WI38 (cell line): ENCODE data around the gene INPP5A.
"Not testable (repeated sequence)": the region's sequence is repeated elsewhere in the genome, so short reads cannot be mapped to it uniquely, and the experiment has no call there.

Source experiments
- H3K4me3 ChIP-seq: 2 replicates; pipeline ENCODE4 v1.5.1; 2011; ENCODE audit warnings: low read depth, mild to moderate bottlenecking, control low read depth, low read length
- CTCF ChIP-seq: IDR thresholded peaks from 2 replicates; pipeline ENCODE4 v1.5.1; 2012; ENCODE audit warnings: low read depth, mild to moderate bottlenecking, control low read depth, low read length

Gene INPP5A

GRCh38 chr10:132815168-132815857, 277.7 kb downstream of the INPP5A start:
- no peak for TF ChIP-seq CTCF
- H3K4me3 ChIP-seq, result no peak overlapping the region

- no peak overlapping the region for H3K4me3 ChIP-seq
- no peak for TF ChIP-seq CTCF
Observed at GRCh38 chr10:132816718-132817117, 279.1 kb downstream of the INPP5A start.

GRCh38 chr10:132817701-132818211, 280.2 kb downstream of the INPP5A start:
- H3K4me3 ChIP-seq, result no peak overlapping the region
- no peak for TF ChIP-seq CTCF

GRCh38 chr10:132820056-132820455, 282.5 kb downstream of the INPP5A start:
- no peak for TF ChIP-seq CTCF
- H3K4me3 ChIP-seq, result no peak overlapping the region

GRCh38 chr10:132825783-132826523, 288.4 kb downstream of the INPP5A start:
- H3K4me3 ChIP-seq, result not testable (repeated sequence)

- TF ChIP-seq CTCF, result no peak
- no peak overlapping the region for H3K4me3 ChIP-seq
Observed at GRCh38 chr10:132826524-132827422, 289.2 kb downstream of the INPP5A start.

GRCh38 chr10:132827423-132827789, 289.8 kb downstream of the INPP5A start:
- TF ChIP-seq CTCF, result no peak
- no peak overlapping the region for H3K4me3 ChIP-seq
